GM21717 (cell line): ENCODE data around the gene TNNT1.
"Not testable (repeated sequence)": the region's sequence is repeated elsewhere in the genome, so short reads cannot be mapped to it uniquely, and the experiment has no call there.

Experiments
- ATAC-seq: cut with Tn5 transposase; IDR thresholded peaks from one replicate; pipeline ENCODE4 v1.9.1; 2021; ENCODE audit warnings: mild to moderate bottlenecking, moderate library complexity; ENCODE audit not compliant: unreplicated experiment

TNNT1 gene

DNA sequence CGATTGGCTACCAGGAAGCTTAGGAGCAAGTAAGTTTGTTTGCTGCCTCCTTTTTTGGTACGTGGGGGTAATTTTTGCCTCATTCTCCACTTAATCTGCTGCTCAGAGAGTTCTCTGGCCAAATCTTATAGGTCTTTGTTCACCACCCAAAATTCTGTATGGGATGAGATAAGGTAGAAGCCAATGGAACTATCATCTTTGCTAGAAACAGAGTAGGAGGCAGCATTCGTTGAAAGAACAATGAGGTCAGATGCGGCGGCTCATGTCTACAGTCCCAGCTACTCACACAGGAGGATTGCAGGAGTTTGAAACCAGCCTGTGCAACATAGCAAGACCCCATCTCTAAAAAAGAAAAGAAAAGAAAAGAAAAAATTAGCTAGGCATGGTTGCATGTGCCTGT is 22.4 kb upstream of the TNNT1 start:
- no peak for ATAC-seq

DNA sequence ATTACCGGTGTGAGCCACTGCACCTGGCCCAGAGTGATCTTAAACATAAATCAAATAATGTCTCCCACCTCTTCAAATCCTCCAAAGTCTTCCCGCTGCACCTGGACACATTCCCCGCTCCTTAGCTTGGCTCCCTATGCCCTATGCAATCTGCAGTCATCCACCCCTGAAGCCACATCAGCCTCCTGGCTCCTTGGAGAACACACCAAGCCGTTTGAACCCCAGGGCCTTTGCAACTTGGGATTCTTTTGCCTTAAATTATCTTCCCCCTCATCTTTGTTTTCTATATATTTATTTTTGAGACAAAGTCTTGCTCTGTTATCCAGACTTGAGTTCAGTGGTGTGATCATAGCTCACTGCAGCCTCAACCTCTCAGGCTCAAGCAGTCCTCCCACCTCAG is 20.1 kb upstream of the TNNT1 start:
- ATAC-seq = no peak

DNA sequence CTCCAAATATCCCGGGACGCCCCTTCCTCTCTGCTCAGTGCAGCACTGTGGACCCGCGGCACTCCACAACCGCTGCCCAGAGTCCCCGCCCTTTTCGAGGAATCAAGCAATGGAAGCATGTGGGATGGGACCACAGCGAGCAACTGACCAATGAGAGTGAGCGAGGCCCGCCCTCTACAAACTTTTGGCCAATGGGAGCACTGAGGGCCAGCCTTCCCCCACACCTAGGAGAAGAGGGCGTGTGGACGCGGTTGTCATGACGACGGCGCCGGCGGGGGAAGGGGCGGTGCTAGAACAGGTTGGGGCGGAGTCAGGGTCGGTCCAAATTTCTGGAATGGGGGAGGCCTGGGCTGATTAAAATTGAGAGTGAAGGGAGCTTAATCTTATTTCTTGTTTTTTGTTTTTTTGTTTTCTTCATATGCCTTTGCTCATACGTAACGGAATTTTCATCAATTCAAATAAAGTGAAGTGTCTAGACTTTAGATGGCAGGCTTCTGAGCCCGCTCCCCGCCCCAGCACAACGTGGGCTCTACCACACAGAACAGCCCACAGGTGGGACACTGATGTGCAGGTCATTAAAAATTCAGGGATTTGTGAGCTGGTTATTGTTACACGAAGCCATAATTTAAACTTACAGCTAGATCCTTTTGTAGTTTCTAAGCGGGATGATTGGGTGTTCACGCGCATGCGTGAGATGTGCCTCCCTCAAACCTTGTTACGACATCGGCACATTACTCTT is 17.7 kb upstream of the TNNT1 start, which contains the start of gene DNAAF3:
DNAAF3 (minus strand) TSS at position 84 of the 739 bp plus-strand sequence. CDS start 200 bp downstream, outside the sequence.
- ATAC-seq = peak; percentile 56

DNA sequence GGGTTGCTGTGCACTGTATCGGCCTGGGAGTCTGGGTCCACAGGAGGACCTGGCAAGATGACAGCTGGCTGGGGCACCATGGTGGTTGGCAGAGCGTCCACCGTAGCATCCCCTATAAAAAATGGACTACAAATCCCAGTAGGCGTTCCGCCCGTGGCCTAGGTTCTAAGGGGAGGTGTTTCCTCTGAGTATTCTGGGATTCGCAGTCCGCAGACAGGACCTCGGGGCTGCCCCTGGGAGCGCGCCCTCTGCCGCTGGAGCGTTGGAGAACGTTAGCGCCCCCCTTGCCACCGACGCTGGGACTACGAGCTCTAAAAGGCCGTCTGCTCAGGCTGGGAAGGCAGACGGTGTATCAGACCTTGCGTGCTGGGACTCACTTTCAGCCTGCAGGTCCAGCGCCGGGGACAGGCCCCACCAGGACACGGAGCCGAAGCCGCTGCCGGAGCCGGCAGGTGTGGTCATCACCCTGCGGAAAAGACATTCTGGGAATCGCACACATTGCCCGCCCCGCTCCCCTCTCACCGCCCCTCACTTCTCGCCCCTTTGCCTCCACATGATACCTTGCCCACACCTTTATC is 17.0 kb upstream of the TNNT1 start:
- peak; percentile 21 for ATAC-seq

- no peak for ATAC-seq
Observed at GRCh38 chr19:55161571-55162322, 12.7 kb upstream of the TNNT1 start.

- no peak for ATAC-seq
Observed at GRCh38 chr19:55160986-55161365, 12.0 kb upstream of the TNNT1 start.

DNA sequence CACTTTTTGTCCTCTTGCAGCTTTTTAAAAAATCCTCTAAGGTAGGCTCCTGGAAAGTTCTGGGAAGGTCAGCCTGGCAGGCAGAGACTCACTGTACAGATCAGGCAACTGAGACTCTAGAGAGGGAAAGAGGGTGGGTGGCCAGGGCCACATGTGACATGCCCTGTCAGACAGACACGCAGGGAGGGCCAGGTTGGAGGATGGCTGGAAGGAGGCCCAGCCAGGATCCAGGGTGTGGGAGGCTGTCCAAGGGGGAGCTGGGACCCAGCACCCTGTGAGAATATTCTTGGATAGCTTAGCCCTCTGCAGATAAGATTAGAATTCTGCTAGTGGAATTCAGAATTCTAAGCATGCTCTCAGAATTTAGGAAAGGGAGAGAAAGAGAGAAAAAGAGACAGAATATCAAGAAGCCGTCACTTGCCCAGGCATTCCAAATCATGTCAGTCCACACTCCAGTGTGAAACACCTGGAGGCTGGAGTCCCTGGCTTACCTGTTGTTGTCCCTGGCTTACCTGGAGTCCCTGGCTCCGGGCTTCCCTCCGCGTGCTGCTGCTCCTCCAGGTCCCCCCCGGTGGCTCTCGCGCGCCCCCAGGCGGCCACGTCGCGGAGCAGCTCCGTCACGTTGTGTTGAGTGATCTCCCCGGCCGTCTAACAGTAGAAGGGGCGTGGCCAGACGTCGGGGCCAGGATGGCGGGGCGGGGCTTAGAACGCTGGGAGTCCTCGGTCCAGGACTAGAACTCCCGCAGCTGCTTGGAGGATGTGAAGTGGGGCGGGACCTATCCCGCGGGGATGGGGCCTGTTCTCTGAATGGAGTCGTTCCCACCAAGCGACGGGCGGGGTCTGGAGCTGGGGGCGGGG is 11.4 kb upstream of the TNNT1 start:
- peak; percentile 64 for ATAC-seq

DNA sequence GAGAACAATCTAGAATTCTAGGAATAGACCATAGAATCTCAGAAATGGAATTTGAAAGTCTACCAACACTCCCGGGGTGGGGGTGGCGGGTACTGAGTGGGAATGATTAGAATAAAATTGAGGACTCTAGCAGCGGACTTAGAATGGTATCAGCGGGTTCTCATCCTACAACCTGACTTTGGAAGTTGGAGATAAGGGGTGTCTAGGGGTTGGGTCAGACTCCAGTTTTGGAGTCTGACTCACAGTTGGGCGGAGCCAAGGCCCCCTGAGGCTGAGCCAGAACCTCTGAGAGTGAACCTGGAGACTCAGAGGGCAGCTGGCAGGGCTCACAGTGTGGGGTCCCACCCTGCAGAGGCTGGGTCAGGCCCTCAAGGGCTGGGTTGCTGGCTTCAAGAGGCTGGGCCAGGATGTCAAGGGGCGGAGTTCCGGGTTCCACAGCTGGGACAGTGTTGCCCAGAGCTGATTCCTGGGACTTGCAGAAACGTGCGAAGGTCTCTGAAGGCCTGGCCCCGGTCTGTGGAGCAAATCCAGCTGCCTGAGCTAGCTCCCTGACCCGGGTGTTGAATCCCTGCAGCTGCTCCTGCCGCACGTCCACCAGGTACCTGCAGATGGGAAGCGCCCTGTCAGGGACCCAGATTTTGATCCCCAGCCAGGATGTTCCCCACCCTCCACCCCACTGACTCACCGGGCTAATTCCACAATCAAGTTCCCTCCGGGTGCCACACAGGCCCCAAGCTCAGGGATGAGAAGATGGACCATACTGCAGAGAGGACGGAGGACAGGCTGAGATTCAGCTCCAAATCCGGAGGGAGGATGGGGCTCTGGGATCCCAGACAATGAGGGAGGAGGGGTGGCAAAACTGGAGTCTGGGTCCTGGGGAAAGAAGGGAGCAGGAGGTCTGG is 10.1 kb upstream of the TNNT1 start:
- ATAC-seq = no peak

DNA sequence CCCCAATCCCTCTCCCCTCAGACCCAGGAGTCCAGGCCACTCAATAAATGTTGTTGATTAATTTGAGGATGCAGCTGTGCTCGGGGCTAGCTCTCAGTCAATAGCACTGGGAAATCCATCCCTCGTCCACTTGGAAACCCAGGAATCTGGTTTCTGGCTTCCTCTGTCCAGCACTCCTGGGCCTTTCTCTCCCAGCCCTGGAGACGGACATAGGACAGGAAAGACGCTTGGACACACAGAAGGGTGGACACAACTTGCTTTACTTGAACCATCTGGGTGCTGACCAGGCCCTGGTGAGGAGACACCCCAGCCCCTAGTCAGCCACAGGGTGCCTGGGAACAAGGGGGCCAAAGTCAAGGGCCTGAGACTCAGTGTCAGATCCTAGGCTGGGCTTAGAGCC is 9.4 kb upstream of the TNNT1 start:
- ATAC-seq = no peak

- no peak for ATAC-seq
Observed at GRCh38 chr19:55157064-55157908, 8.3 kb upstream of the TNNT1 start, which contains the start of gene TNNI3. Gene TNNI3, minus strand, starts transcription at chr19:55157732. Its CDS starts 143 bp downstream, at chr19:55157589.

DNA sequence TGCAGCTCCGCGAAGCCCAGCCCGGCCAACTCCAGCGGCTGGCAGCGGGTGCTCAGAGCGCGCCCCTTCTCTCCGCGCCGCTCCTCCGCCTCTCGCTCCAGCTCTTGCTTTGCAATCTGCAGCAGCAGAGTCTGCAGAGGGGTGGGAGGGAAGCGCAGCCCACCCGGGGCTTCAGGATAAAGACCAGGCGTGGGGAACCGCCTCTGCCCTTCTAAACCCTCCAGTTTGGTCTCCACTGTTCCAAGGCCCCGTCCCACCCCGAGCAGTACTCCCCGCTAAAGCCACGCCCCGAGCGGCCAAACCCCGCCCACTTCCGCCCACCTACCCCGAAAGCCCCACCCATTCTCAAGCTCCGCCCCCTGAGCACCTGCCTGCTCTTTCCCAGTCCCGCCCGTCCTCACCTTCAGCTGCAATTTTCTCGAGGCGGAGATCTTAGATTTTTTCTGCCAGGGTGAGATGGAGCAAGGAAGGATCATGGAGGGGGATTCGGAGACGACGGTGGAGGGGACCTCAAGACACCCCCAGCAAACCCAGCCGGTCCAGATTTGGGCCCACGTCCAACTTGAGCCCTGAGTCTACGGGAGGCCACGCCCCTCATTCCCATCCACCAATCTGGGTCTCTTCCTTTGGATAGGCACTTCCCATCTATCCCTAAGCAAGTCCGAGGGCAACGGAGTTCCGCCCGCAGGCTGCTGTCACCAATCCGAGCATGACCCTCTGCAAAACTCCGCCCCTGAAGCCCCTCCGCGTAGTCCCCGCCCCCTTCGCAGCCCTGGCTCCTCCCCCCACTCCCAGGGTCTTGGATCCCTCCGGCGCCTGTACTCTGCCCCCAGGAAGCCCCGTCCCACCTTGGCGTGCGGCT is 7.4 kb upstream of the TNNT1 start:
- ATAC-seq = no peak

DNA sequence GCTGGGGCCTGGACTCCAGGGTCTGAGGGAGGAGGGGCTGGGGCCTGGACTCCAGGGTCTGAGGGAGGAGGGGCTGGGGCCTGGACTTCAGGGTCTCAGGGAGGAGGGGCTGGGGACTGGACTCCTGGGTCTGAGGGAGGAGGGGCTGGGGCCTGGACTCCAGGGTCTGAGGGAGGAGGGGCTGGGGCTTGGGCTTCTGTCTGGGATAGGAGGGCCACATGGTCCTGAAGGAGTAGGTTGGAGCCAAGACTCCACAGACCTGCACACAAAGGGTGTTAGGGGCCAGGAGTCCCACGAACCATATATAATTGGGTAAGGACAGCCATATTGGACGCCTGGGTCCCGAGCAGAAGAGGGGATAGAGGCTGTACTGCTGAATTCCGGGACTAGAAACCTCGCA is 6.8 kb upstream of the TNNT1 start:
- ATAC-seq = not testable (repeated sequence)

- no peak for ATAC-seq
Observed at GRCh38 chr19:55153652-55154264, 4.8 kb upstream of the TNNT1 start.

DNA sequence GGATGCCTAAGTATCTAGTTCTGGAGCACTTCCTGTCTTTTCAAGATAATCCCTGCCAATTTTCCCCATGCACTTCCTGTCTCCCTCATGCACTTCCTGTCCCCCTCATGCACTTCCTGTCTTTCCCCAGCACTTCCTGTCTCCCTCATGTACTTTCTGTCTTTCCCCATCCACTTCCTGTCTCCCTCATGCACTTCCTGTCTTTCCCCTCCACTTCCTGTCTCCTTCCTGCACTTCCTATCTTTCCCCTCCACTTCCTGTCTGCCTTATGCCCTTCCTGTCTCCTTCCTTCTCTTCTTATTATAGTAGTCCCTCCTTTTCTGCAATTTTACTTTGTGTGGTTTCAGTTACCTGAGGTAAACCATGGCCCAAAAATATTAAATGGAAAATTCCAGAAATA is 3.0 kb upstream of the TNNT1 start:
- no peak for ATAC-seq

- ATAC-seq = no peak
Observed at GRCh38 chr19:55147545-55148251, 1.3 kb downstream of the TNNT1 start.

DNA sequence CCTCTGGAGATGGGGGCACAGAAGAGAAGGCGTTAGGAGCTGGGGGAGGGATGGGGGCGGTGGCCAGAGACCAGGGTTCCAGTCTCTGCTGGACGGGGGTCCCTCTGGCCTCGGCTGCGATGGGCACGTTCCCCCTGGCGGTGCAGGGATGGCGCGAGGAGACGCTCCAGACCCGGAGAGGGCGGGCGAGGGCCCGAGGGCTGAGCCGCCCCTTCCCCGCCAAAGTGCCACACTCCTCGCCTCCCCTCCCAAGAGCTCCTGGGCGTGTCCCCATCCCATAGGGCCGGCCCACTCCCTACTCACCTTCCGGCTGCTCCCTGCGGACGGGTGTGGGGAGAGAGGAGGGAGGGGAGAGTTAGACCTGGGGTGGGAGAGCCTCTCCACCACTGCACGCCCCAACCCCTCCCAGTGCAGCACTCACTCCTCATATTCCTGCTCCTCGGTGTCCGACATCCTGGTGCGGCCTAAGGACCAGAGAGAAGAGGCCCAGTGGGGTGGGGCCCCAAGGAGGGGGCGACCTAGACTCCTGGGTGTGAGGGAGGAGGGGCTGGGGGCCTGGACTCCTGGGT is 2.2 kb downstream of the TNNT1 start:
- no peak for ATAC-seq
